ENCODE results near the gene AMDHD2.

The AMDHD2 gene

DNA sequence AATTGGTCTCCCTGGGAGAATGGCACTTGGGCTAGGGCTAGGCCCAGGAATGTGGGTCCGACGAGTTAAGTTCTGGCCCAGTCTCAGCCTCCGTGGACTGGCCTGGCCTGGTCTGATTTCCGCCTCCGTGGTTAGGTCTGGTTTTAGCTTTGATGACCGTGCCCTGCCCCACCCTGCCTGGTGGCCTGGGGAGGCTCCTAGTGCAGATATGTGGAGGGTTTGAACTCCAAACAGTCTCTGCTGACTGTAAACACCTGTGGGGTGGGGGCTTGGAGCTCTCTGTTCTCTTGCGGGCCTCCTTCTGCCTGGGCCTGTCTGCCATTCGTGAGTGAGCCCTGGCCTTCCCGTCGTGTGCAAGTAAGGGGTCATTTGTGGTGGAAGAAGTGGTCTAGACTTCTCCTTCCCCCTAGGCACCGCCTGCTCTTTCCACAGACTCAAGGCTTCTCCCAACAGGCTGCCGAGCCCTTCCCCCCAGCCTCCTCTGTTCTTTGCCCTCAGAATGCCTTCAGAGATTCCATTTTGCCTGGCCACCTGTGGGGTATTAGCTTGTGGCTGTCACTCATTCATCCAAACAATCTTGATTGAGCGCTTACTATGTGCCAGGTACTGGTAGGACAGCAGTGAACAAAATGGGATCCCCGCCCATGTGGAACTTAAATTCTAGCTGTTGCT, 4.9 kb upstream of the AMDHD2 start:
- DNase-seq (ENCODE audit: extremely low read depth in 1 of 2, low read depth in 1 of 2), result no peak

DNA sequence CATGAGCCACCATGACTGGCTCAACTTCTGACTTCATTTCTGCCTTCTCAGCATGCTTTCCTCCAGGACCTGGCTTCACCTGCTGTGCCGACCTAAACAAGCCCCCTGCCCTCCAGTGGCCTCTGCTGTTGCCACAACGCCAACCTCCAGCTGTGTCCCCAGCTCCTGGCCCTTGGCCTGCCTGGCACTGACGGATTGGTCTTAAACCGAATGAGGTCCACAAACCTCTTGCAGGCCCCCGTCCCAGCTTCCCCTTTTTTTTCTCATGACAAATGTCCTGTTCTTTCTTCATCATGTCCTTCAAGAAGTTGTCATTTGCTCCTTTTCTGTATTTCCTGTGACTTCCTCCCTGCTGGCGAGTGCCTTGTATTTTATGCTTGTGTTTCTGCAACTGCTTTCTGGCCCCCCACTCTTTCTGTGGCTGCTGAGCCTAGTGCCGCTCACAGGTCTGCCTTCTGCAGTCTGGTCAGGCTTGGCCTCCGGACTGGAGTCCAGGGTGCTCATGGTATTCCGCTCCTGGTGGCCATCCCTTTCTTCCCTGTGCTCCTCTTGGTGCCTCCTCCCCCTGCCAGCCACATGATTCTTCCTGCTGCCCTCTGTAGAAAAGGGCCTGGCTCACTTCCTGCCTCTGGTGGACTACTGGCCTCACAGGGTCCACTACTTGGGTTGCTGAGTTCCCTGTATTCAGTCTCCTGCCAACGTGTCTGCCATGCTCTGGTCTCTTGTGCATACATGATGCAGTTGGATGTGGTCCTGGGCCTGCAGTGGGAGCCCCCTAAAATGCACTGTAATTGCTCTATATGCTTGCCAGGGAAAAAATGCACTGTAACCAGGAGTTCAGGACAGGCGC, 3.6 kb upstream of the AMDHD2 start:
- DNase-seq (ENCODE audit: extremely low read depth in 1 of 2, low read depth in 1 of 2), result no peak

DNA sequence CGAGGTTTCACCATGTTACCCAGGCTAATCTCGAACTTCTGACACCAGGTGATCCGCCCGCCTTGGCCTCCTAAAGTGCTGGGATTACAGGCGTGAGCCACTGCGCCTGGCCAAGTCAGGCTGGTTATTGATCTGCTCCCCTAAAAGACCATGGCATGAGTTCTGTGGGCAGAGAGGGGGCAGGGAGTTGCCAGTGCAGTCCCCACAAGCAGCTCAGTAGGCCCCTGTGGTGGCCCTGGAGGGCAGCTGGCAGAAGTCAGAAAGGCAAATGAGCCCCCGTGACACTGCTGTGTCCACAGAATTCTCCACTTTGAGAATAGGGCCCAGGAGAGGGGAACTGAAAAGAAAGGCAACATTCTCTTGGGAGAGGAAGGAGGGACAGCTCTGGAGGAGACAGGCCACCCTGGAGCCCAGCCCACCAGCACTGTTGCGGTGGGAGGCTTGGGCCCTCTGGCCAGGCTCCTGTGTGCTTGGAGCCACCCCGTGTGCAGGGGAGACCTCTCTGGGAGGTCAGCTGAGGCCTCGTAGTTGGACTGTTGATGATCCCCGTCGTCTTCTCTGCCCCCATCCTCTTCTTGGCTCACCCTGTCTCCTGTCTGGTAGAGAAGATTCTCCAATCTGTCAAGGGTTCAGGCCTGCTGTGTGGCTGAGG, 2.1 kb upstream of the AMDHD2 start:
- DNase-seq (ENCODE audit: extremely low read depth in 1 of 2, low read depth in 1 of 2), result no peak

DNA sequence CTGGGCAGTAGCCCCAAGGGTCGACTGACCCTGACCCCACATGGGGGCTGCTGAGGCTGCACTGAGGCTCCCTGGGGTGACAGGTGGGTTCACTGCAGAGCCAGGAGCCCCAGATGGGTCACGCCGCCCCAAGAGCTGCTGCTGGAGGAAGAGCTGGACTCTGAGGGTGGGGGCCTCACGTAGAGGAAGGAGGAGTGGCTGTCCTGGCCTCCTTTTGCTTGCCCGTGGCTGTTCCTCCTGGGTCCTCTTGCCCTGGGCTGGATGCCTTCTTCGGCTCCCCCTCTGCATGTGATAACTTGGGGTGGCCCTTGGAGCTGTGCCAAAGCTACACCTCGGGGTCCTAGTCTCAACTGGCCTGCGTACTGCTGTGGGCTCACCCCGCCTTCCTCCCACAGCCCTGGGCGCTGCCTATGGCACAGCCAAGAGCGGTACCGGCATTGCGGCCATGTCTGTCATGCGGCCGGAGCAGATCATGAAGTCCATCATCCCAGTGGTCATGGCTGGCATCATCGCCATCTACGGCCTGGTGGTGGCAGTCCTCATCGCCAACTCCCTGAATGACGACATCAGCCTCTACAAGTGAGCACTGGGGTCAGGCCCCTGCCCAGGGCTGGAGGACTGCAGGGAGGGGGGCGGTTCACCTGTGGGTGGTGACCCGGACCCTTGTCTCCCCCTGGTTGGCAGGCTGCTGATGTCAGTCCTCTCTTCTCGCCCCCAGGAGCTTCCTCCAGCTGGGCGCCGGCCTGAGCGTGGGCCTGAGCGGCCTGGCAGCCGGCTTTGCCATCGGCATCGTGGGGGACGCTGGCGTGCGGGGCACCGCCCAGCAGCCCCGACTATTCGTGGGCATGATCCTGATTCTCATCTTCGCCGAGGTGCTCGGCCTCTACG, 1.1 kb upstream of the AMDHD2 start:
- DNase-seq (ENCODE audit: extremely low read depth in 1 of 2, low read depth in 1 of 2), result no peak

DNA sequence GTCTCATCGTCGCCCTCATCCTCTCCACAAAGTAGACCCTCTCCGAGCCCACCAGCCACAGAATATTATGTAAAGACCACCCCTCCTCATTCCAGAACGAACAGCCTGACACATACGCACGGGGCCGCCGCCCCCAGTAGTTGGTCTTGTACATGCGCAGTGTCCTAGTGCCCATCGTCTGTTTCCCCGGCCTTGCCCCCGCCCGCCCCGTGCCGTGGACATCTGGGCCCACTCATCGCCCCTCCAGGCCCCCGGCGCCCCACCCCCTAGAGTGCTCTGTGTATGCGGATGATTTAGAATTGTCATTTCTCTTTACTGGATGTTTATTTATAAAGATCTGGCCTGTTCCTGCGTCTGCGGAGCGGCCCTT, 475 bp upstream of the AMDHD2 start:
- DNase-seq (ENCODE audit: extremely low read depth in 1 of 2, low read depth in 1 of 2), result no peak

DNA sequence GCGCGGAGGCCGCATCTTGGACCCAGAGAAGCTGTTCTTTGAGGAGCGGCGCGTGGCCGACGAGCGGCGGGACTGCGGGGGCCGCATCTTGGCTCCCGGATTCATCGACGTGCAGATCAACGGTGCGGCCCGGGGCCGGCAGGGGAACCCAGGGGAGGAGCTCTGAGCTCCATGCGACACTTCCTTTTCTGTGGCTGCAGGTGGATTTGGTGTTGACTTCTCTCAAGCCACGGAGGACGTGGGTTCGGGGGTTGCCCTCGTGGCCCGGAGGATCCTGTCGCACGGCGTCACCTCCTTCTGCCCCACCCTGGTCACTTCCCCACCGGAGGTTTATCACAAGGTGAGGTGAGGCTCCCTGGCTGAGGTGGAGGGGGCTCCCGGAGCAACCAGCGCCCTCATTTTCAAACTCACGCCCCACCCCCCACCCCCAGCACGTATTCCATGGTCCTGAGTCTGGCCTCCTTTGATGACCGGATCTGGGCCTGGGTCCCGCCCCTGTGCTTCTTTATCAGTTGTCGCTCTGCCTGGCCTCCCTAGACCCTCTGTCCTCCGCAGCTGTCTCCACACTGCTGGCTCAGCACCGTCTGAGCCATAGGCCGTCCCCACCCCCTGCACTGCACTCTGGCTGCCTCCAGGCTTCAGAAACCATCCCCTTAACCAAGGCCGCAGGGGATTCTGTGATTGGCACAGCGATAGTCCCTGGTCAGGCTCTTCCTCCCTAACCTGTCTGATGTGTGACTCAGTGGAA, 787 bp downstream of the AMDHD2 start:
- DNase-seq (ENCODE audit: extremely low read depth in 1 of 2, low read depth in 1 of 2), result no peak

DNA sequence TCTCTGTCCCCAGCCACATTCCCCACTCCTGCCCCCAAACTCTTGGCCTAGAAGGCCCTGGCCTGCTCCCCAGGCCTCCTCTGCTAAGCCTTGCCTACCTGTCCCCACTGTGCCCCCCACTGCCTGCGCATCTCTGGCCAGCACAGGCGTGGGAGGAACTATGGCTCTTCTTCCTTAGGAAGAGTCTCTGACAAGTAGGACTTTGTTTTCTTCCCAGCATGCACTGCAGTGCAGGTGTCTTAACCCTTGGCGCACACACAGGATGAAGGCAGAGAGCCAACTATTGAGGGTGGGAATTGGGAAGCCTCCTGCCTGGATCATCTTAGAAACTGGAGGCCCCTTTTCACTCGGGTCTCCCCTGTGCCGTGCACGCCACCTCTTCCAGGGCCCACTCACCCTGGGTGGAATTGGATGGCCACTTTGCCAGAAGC, 3.6 kb downstream of the AMDHD2 start:
- DNase-seq (ENCODE audit: extremely low read depth in 1 of 2, low read depth in 1 of 2), result no peak

DNA sequence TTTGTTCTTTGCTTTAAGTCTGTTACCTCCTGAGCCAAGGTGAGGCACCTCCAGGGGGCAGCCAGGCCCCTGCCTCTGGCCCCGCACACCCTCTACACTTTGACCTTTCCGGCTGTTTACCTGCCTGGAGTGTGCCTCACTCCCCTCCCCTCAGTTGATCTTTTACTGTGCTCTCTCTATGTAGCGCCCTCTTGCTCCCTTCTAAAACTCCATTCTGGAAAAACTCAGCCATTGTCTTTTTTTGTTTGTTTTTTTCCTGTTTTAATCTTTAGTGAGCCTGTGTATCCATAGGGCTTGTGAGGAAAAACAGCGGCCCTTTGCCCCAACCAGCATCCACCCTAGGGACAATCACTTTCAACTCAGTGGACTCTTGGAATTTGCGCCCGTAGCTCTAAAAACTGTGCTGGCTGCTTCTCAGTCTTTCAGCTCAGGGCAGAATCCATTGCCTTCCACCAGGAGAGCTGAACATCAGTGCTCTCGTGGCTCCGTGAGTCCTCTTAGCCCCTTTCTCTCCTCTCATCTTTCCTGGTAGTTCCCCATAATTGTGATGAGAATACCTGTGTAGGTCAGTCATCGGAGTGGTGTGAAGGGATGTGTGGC, 4.3 kb downstream of the AMDHD2 start:
- no peak for DNase-seq (ENCODE audit: extremely low read depth in 1 of 2, low read depth in 1 of 2)

DNA sequence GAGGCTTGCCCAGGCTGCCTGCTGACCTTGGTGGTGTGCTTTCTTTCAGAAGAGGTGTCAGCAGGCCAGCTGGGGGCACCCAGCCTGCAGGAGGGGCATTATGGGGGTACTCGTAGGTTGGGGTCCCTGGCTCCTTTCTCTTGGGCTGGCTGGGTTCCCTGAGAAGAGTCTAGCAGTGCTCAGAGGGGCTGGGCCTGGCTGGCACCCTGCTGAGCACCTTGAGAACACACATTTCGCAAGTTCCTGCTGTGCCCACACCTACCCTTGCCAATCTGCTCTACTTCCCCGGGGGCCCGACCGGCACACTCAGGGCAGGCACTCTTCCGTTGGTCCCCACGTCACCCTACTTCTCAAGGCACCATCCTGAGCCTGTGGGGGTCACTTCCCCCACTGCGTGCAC, 6.0 kb downstream of the AMDHD2 start:
- no peak for DNase-seq (ENCODE audit: extremely low read depth in 1 of 2, low read depth in 1 of 2)

DNA sequence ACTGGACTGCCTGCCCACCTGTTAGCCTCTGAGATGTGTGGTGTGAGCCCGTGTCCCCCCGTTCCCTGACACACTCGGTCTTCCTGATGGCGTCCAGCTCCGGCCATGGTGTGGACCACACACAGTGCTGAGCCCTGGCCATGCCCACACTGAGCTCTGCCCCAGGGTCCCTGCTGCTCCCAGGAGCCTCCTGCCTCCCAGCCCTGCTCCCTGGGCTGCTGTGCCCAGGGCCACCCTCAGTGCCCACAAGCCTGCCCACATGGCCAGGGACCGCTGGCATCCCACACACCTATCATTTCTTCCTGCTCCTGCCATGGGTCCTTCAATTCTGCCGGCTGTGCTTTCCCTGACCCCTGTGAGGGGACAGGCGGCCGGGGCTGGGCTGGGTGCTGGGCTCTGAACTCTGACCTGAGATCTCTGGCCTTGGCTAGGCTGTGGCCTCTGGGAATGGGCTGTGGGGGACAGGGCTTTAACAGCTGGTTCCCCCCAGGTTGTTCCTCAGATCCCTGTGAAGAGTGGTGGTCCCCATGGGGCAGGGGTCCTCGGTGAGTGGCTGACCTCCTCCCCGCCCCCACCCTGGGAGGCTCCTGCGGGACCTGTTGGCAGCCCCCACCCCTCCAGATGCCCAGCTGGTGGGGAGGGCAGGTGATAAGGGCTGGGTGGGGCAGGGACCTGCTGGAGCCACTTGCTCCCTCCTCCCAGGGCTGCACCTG, 7.1 kb downstream of the AMDHD2 start:
- DNase-seq (ENCODE audit: extremely low read depth in 1 of 2, low read depth in 1 of 2), result no peak

DNA sequence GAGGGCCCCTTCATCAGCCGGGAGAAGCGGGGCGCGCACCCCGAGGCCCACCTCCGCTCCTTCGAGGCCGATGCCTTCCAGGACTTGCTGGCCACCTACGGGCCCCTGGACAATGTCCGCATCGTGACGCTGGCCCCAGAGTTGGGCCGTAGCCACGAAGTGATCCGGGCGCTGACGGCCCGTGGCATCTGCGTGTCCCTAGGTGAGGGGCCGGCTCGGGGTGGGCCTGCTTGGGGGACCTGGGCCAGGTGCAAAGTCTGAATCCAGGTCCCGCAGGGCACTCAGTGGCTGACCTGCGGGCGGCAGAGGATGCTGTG, 7.6 kb downstream of the AMDHD2 start:
- no peak for DNase-seq (ENCODE audit: extremely low read depth in 1 of 2, low read depth in 1 of 2)

DNA sequence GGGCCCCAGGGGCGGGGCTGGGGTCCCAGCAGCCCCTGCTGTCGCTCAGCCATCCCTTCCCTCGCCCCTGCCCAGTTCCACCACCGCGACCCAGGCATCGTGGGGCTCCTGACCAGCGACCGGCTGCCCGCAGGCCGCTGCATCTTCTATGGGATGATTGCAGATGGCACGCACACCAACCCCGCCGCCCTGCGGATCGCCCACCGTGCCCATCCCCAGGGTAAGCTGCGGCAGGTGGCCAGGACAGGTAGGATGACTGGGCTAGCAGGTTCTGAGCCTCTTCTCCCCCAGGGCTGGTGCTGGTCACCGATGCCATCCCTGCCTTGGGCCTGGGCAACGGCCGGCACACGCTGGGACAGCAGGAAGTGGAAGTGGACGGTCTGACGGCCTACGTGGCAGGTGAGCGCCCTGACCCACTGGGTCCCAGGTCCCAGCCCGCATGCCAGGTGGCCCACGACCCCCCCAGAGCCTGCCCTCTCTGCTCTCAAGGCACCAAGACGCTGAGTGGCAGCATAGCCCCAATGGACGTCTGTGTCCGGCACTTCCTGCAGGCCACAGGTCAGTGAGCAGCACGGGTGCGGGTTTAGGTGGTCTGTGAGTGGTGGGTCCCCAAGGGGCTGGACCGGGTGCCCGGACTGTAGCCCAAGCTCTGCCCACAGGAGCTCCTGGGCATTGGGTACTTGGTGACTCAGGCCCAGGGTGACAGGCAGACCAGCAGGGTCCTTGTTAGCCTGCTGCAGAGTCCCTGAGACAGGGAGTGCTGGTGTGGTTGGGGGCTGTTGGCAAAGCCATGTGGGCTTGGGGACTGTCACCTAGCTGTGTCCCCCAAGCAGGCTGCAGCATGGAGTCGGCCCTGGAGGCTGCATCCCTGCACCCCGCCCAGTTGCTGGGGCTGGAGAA, 8.2 kb downstream of the AMDHD2 start:
- no peak for DNase-seq (ENCODE audit: extremely low read depth in 1 of 2, low read depth in 1 of 2)

DNA sequence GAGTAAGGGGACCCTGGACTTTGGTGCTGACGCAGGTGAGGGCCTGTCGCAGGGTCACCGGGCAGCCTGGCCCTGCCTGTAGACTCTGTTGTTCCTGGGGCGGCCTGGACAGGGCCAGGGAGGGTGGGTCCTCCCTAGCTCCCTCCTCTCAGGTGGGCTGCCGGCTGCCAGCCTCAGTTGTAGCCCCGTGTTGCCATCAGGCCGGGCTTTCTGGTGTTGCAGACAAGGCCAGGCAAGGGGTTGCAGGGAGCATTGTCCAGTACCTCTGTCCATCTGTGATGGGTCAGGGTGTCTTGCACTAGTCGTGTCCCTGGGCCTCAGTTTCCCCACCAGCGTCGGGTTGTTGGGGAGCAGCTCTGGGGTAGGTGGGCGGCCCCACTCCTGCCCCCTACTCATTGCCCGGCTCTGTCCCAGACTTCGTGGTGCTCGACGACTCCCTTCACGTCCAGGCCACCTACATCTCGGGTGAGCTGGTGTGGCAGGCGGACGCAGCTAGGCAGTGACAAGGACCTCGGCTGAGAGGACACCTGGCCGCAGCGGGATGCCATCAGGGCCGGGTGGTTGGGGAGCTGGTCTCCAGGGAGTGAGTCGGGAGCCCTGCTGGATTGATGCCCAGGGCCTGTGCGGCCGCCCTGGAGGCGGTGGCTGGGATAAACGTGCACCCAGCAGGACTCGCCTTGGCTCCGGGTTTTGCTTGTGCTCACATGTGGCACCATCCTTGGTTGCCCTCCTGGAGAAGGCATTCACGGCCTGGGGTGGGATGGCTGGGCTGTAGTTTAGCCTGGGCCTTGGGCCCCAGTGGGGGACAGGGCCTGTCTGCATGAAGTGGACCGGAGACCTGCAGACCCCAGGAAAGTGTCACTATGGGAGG, 9.1 kb downstream of the AMDHD2 start:
- no peak for DNase-seq (ENCODE audit: extremely low read depth in 1 of 2, low read depth in 1 of 2)

DNA sequence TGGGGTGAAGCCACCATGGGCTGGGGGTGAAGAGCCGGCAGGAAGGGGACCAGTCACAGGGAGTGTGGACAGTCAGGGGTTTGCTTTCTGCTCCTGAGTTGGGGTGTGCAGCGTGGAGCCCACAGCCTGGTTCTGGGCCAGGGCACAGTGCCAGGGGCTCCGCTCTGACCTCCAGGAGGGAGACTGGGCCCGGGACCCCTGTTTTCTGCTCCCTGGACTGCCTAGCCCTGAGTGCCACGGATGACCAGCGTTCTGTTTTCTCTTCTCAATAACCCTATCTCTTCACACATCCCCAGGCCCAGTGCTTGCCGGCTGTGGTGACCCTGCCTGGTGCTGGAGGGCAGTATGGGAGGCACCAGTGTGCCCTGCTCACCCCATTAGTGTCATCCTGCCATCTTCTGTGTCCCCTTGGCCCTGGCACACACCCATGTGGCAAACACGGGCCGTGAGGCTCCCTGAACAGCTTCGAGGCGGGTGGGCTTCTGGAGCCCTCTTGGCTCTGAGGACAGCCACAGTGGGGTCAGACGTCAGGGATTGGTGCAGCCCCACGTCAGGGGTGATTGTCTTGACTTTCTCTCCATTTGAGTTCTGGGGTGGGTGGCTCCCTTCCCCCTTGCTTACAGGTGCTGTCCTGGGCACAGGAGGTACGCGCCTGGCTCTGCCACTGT, 9.9 kb downstream of the AMDHD2 start:
- DNase-seq (ENCODE audit: extremely low read depth in 1 of 2, low read depth in 1 of 2), result no peak

DNA sequence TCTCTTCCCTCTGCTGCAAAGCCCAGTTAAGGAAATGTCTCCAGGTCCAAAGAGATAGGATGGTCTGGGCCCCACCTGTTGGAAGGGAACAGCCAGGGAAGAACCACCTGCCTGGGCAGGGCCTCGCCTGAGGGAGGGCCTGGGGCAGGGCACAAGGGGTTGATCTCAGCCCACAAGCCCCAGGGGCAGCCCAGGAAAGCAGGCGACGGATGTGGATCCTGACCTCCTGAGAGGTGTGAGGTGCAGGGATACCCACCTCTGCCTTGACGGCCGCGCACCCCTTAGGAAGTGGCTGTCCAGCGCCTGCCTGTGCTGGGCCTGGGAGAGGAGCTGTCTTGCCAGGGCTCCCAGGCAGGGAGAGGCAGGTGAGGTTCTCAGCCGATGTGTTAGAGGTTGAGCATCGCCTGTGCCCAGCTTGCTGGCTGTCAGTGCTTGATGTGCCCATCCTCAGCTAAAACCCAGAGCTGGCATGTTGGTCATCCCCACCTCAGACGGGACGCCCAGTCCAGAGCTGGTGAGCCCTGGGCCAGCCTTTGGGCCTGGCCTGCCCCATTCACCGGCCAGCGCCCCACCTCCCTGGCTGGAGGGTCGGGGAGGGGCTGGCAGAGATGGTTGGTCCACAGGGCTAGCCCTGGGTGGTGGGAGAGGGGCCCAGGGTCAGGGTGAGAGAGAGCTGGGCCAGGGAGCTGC, 10.6 kb downstream of the AMDHD2 start:
- DNase-seq (ENCODE audit: extremely low read depth in 1 of 2, low read depth in 1 of 2), result no peak

DNA sequence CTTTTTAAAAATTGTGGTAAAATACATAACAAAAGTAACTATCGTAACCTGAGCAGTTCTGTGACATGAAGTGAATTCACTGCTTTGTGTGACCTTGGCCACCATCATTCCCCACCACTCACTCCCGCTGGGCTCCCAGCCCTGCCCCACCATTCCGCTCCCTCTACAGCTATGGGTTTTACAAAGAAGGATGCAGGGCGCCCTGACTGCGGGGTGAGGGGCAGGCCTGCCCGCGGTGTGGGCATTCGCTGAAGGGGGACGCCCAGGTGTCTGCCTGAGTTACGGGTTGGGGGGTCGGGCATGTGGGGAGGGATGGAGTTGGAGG, 11.2 kb downstream of the AMDHD2 start, which contains the start of gene CEMP1:
Gene CEMP1 (minus strand): TSS at position 38 of the 325 bp plus-strand sequence. CDS start 335 bp downstream, outside the sequence.
- DNase-seq (ENCODE audit: extremely low read depth in 1 of 2, low read depth in 1 of 2), result no peak
